ENCODE results near the gene BNC2.

Gene BNC2

GRCh38 chr9:16624744-16625117 lies 245.7 kb downstream of the BNC2 start:
- no peak for DNase-seq

GRCh38 chr9:16623989-16624743 lies 246.3 kb downstream of the BNC2 start:
- DNase-seq = no peak

- no peak for DNase-seq
These were observed 247.9 kb downstream of the BNC2 start for GRCh38 chr9:16622541-16622940.

- DNase-seq = no peak
These were observed 250.5 kb downstream of the BNC2 start for GRCh38 chr9:16619914-16620520.

GRCh38 chr9:16619402-16619801 lies 251.1 kb downstream of the BNC2 start:
- no peak for DNase-seq

GRCh38 chr9:16618524-16618923 lies 251.9 kb downstream of the BNC2 start:
- DNase-seq = no peak

GRCh38 chr9:16616686-16617085 lies 253.8 kb downstream of the BNC2 start:
- DNase-seq = no peak

GRCh38 chr9:16615451-16615850 lies 255.0 kb downstream of the BNC2 start:
- no peak for DNase-seq

GRCh38 chr9:16613605-16614004 lies 256.9 kb downstream of the BNC2 start:
- DNase-seq = no peak

GRCh38 chr9:16613051-16613450 lies 257.4 kb downstream of the BNC2 start:
- DNase-seq = no peak

GRCh38 chr9:16612627-16613026 lies 257.8 kb downstream of the BNC2 start:
- no peak for DNase-seq

- no peak for DNase-seq
These were observed 258.5 kb downstream of the BNC2 start for GRCh38 chr9:16611983-16612382.

- no peak for DNase-seq
These were observed 259.5 kb downstream of the BNC2 start for GRCh38 chr9:16611001-16611400.

GRCh38 chr9:16610538-16610937 lies 259.9 kb downstream of the BNC2 start:
- no peak for DNase-seq

GRCh38 chr9:16608906-16609305 lies 261.6 kb downstream of the BNC2 start:
- no peak for DNase-seq

GRCh38 chr9:16602494-16602893 lies 268.0 kb downstream of the BNC2 start:
- no peak for DNase-seq

- DNase-seq = no peak
These were observed 268.5 kb downstream of the BNC2 start for GRCh38 chr9:16601991-16602390.

- no peak for DNase-seq
These were observed 272.2 kb downstream of the BNC2 start for GRCh38 chr9:16598316-16598715.

- DNase-seq = no peak
These were observed 273.3 kb downstream of the BNC2 start for GRCh38 chr9:16597136-16597535.

- no peak for DNase-seq
These were observed 275.2 kb downstream of the BNC2 start for GRCh38 chr9:16595227-16595626.

GRCh38 chr9:16594787-16595186 lies 275.7 kb downstream of the BNC2 start:
- DNase-seq = no peak

- no peak for DNase-seq
These were observed 276.7 kb downstream of the BNC2 start for GRCh38 chr9:16593746-16594145.

GRCh38 chr9:16591092-16591491 lies 279.4 kb downstream of the BNC2 start:
- DNase-seq = no peak

GRCh38 chr9:16585591-16585990 lies 284.9 kb downstream of the BNC2 start:
- DNase-seq = no peak

- DNase-seq = no peak
These were observed 290.5 kb downstream of the BNC2 start for GRCh38 chr9:16579872-16580432.
